Spleen (tissue), 7 donors: ENCODE measurements around the gene SLC10A2.

Experiments used
- CTCF ChIP-seq, 11 experiments: fragments of 200-600 bp in 7 of 11; fragments of 450-650 bp in 4 of 11; sonication (generic) in 4 of 11; IDR thresholded peaks in 8 of 11; conservative IDR thresholded peaks in 3 of 11; 1 replicate in 7 of 11; 2 replicates in 4 of 11; pipeline versions ENCODE4 v1.4.0 to v1.8.0; 2016 to 2021; ENCODE audit warnings: antibody characterized with exemption in 11 of 11, inconsistent platforms in 4 of 11, mild to moderate bottlenecking in 1 of 11
- POLR2A ChIP-seq, 3 donors: fragments of 450-650 bp; IDR thresholded peaks; one replicate each; pipeline ENCODE4 v1.5.1; 2017; ENCODE audit warnings: antibody characterized with exemption in 3 of 3, mild to moderate bottlenecking in 1 of 3
- donor health status: DM: no; HTN: no; CAD: no; lungs with moderate emphysema.
- donor health status: DM: no; HTN: no; CAD: no.
- donor health status: DM: no; HTN: no; CAD: no.

GRCh38 chr13:103081435-103081834 is 15.2 kb upstream of the SLC10A2 start:
- TF ChIP-seq CTCF (IDR thresholded peaks at IDR 0.05 in 8 of 11, conservative IDR thresholded peaks at IDR 0.05 in 3 of 11) (no peak), POLR2A (IDR thresholded peaks at IDR 0.05) (no peak)
